Activated CD4-positive, alpha-beta memory T cell treated with anti-CD3 and anti-CD28 coated beads for 36 hours (primary cell): ENCODE results near the gene EGLN1. TPM values are rescaled to one million over a fixed set of nuclear protein-coding genes. Genes with fewer than 3 reads are reported as not detected.

Source experiments
- CTCF ChIA-PET: fragments of 350-600 bp; sonication (Branson Sonifier 250); formaldehyde crosslinking; loops from one replicate; lab custom pipeline; 2021; ENCODE audit warnings: antibody characterized with exemption, inconsistent platforms; lab: Charles Lee
- POLR2A ChIA-PET: fragments of 350-600 bp; sonication (Branson Sonifier 250); formaldehyde crosslinking; loops from one replicate; lab custom pipeline; 2021; ENCODE audit warnings: antibody characterized with exemption; lab: Charles Lee
- DNase-seq: peaks from one replicate; pipeline ENCODE4 v3.0.0-alpha.2; 2020
- H3K27ac Mint-ChIP-seq: one replicate; pipeline ENCODE4 v1.8.0; 2021; ENCODE audit warnings: mixed read lengths
- H3K27me3 Mint-ChIP-seq: one replicate; pipeline ENCODE4 v1.8.0; 2021; ENCODE audit warnings: mixed read lengths
- H3K36me3 Mint-ChIP-seq: one replicate; pipeline ENCODE4 v1.8.0; 2021; ENCODE audit warnings: mixed read lengths
- H3K4me1 Mint-ChIP-seq: one replicate; pipeline ENCODE4 v1.8.0; 2021; ENCODE audit warnings: low read depth, mixed read lengths
- H3K4me3 Mint-ChIP-seq: one replicate; pipeline ENCODE4 v1.8.0; 2021; ENCODE audit warnings: mild to moderate bottlenecking, mixed read lengths
- H3K9me3 Mint-ChIP-seq: one replicate; pipeline ENCODE4 v1.8.0; 2021; ENCODE audit warnings: mixed read lengths
- intact Hi-C: fragments of 100-400 bp; cut with micrococcal nuclease; formaldehyde crosslinking; loops from one replicate; pipeline ENCODE4 v1.15.1; 2023
- total RNA-seq, 2 experiments: library from RNA; stranded (reverse); gene quantifications; one replicate each; pipeline ENCODE4 v1.2.3, GENCODE V29; 2021

The EGLN1 gene
- total RNA-seq, 2 experiments from 2014 or later: 15.8 to 16.2 TPM

- Mint-ChIP-seq H3K27ac (no peak overlapping the region), H3K4me3 (no peak overlapping the region), H3K4me1 (peaks cover 64% of the 10 kb centered on the region), H3K36me3 (no peaks in the 10 kb centered on the region), H3K9me3 (no peaks in the 10 kb centered on the region), H3K27me3 (no peaks in the 10 kb centered on the region)
- intact Hi-C loops: no loop called here
- CTCF ChIA-PET: interaction anchor here (0.7 kb wide), 1 partner anchor 35 kb away, joined by 3 read pairs; no protein-coding TSS in a partner anchor
- DNase-seq: no peak
- POLR2A ChIA-PET: interaction anchor here (0.6 to 1.2 kb wide), 2 partner anchors 29 to 206 kb away, joined by 3 to 4 read pairs; partner anchors contain the start of gene EGLN1
These were observed 29.5 kb downstream of the EGLN1 start for GRCh38 chr1:231392389-231393131.

- H3K36me3 Mint-ChIP-seq: no peaks in the 10 kb centered on the region
- no peaks in the 10 kb centered on the region for H3K27me3 Mint-ChIP-seq
- no peaks in the 10 kb centered on the region for H3K9me3 Mint-ChIP-seq
- peak; percentile 25 for DNase-seq
- CTCF ChIA-PET: no interaction called here
- POLR2A ChIA-PET: no interaction called here
- intact Hi-C loops: loop anchor here (2.0 kb wide), 1 partner anchor 29 kb away; no protein-coding TSS in a partner anchor
- peaks cover 52% of the 10 kb centered on the region for H3K4me1 Mint-ChIP-seq
- no peak overlapping the region for H3K4me3 Mint-ChIP-seq
- no peak overlapping the region for H3K27ac Mint-ChIP-seq
These were observed 32.0 kb downstream of the EGLN1 start for GRCh38 chr1:231390071-231390470.

- peak overlapping the region; percentile 1 for H3K27ac Mint-ChIP-seq
- intact Hi-C loops: no loop called here
- H3K27me3 Mint-ChIP-seq: no peaks in the 10 kb centered on the region
- H3K4me1 Mint-ChIP-seq: peaks cover 39% of the 10 kb centered on the region
- H3K9me3 Mint-ChIP-seq: no peaks in the 10 kb centered on the region
- no peaks in the 10 kb centered on the region for H3K36me3 Mint-ChIP-seq
- ChIA-PET POLR2A (interaction anchor here (0.6 kb wide), 1 partner anchor 10 kb away, joined by 3 read pairs; no protein-coding TSS in a partner anchor), CTCF (no interaction called here)
- no peak for DNase-seq
- no peak overlapping the region for H3K4me3 Mint-ChIP-seq
These were observed 34.1 kb downstream of the EGLN1 start for GRCh38 chr1:231387770-231388669.

GRCh38 chr1:231386466-231386865 is 35.6 kb downstream of the EGLN1 start:
- CTCF ChIA-PET: no interaction called here
- no peaks in the 10 kb centered on the region for H3K9me3 Mint-ChIP-seq
- no peaks in the 10 kb centered on the region for H3K27me3 Mint-ChIP-seq
- H3K27ac Mint-ChIP-seq: no peak overlapping the region
- POLR2A ChIA-PET: no interaction called here
- H3K4me3 Mint-ChIP-seq: no peak overlapping the region
- H3K36me3 Mint-ChIP-seq: no peaks in the 10 kb centered on the region
- intact Hi-C loops: no loop called here
- DNase-seq: no peak
- peaks cover 40% of the 10 kb centered on the region for H3K4me1 Mint-ChIP-seq

GRCh38 chr1:231385416-231385748 is 36.7 kb downstream of the EGLN1 start:
- intact Hi-C loops: no loop called here
- Mint-ChIP-seq H3K4me1 (peaks cover 30% of the 10 kb centered on the region), H3K36me3 (no peaks in the 10 kb centered on the region), H3K27ac (no peak overlapping the region), H3K9me3 (no peaks in the 10 kb centered on the region), H3K4me3 (no peak overlapping the region), H3K27me3 (no peaks in the 10 kb centered on the region)
- ChIA-PET POLR2A (no interaction called here), CTCF (no interaction called here)
- DNase-seq: no peak

GRCh38 chr1:231384696-231385415 is 37.2 kb downstream of the EGLN1 start:
- Mint-ChIP-seq H3K27ac (no peak overlapping the region), H3K9me3 (no peaks in the 10 kb centered on the region), H3K36me3 (no peaks in the 10 kb centered on the region), H3K4me1 (peaks cover 26% of the 10 kb centered on the region), H3K27me3 (no peaks in the 10 kb centered on the region), H3K4me3 (no peak overlapping the region)
- POLR2A ChIA-PET: no interaction called here
- CTCF ChIA-PET: no interaction called here
- no peak for DNase-seq
- intact Hi-C loops: no loop called here

- CTCF ChIA-PET: no interaction called here
These were observed 38.8 kb downstream of the EGLN1 start for GRCh38 chr1:231383159-231383860.

GRCh38 chr1:231382426-231382825 is 39.7 kb downstream of the EGLN1 start:
- Mint-ChIP-seq H3K4me1 (peaks cover 26% of the 10 kb centered on the region), H3K27me3 (no peaks in the 10 kb centered on the region), H3K27ac (no peak overlapping the region), H3K9me3 (no peaks in the 10 kb centered on the region), H3K36me3 (no peaks in the 10 kb centered on the region), H3K4me3 (no peak overlapping the region)
- intact Hi-C loops: no loop called here
- CTCF ChIA-PET: no interaction called here
- POLR2A ChIA-PET: no interaction called here
- DNase-seq: no peak

More at GRCh38 chr1:231383159-231383860, 38.8 kb downstream of the EGLN1 start:
- intact Hi-C loops: no loop called here
- Mint-ChIP-seq H3K9me3 (no peaks in the 10 kb centered on the region), H3K4me3 (no peak overlapping the region), H3K27me3 (no peaks in the 10 kb centered on the region), H3K27ac (no peak overlapping the region), H3K36me3 (no peaks in the 10 kb centered on the region), H3K4me1 (peaks cover 27% of the 10 kb centered on the region)
- POLR2A ChIA-PET: no interaction called here
- no peak for DNase-seq

- Mint-ChIP-seq H3K27ac (no peak overlapping the region), H3K27me3 (no peaks in the 10 kb centered on the region), H3K36me3 (no peaks in the 10 kb centered on the region), H3K4me3 (no peak overlapping the region), H3K4me1 (peaks cover 30% of the 10 kb centered on the region), H3K9me3 (no peaks in the 10 kb centered on the region)
- CTCF ChIA-PET: no interaction called here
- POLR2A ChIA-PET: no interaction called here
- intact Hi-C loops: no loop called here
- DNase-seq: no peak
These were observed 40.4 kb downstream of the EGLN1 start for GRCh38 chr1:231381729-231382128.

GRCh38 chr1:231376875-231377549 is 45.1 kb downstream of the EGLN1 start:
- POLR2A ChIA-PET: no interaction called here
- peak; percentile 48 for DNase-seq
- Mint-ChIP-seq H3K36me3 (no peaks in the 10 kb centered on the region), H3K27me3 (no peaks in the 10 kb centered on the region), H3K4me3 (no peak overlapping the region), H3K9me3 (no peaks in the 10 kb centered on the region), H3K27ac (peak overlapping the region; percentile 33), H3K4me1 (peaks cover 32% of the 10 kb centered on the region)
- intact Hi-C loops: loop anchor here (2.0 to 10.0 kb wide), 2 partner anchors 36 to 88 kb away; no protein-coding TSS in a partner anchor
- CTCF ChIA-PET: no interaction called here

GRCh38 chr1:231376101-231376500 is 46.0 kb downstream of the EGLN1 start:
- ChIA-PET POLR2A (no interaction called here), CTCF (no interaction called here)
- H3K27me3 Mint-ChIP-seq: no peaks in the 10 kb centered on the region
- no peaks in the 10 kb centered on the region for H3K36me3 Mint-ChIP-seq
- no peak overlapping the region for H3K4me3 Mint-ChIP-seq
- intact Hi-C loops: loop anchor here (2.0 to 10.0 kb wide), 2 partner anchors 37 to 89 kb away; no protein-coding TSS in a partner anchor
- H3K4me1 Mint-ChIP-seq: peaks cover 28% of the 10 kb centered on the region
- H3K9me3 Mint-ChIP-seq: no peaks in the 10 kb centered on the region
- H3K27ac Mint-ChIP-seq: no peak overlapping the region
- no peak for DNase-seq
